Esophagus muscularis mucosa (tissue), 4 donors: Measurements from ENCODE around the gene NPHP4. TPM values are rescaled to one million over a fixed set of nuclear protein-coding genes. Genes with fewer than 3 reads are reported as not detected.

Experiments used
- DNase-seq: peaks from one replicate; pipeline ENCODE4 v3.0.0-alpha.2; 2017; ENCODE audit errors: extremely low spot score
- H3K27ac ChIP-seq, 4 donors: fragments of 200-600 bp; sonication (generic); replicated peaks in 1 of 4; 1 replicate in 3 of 4; 2 replicates in 1 of 4; pipeline ENCODE4 v1.5.1; 2016 to 2019; ENCODE audit warnings: mild to moderate bottlenecking in 1 of 4
- H3K27me3 ChIP-seq, 4 donors: fragments of 200-600 bp; sonication (generic); one replicate each; pipeline versions ENCODE4 v1.5.1 to v1.6.0; 2016 to 2019
- H3K36me3 ChIP-seq, 4 donors: fragments of 200-600 bp; sonication (generic); one replicate each; pipeline ENCODE4 v1.5.1; 2016 to 2019
- H3K4me1 ChIP-seq, 4 donors: fragments of 200-600 bp; sonication (generic); one replicate each; pipeline ENCODE4 v1.5.1; 2016 to 2019
- H3K4me3 ChIP-seq, 4 donors: fragments of 200-600 bp; sonication (generic); 1 replicate in 2 of 4; 2 replicates in 2 of 4; pipeline ENCODE4 v1.5.1; 2016 to 2019; ENCODE audit warnings: mild to moderate bottlenecking in 4 of 4, moderate library complexity in 1 of 4
- H3K9me3 ChIP-seq, 4 donors: fragments of 200-600 bp; sonication (generic); 1 replicate in 3 of 4; 2 replicates in 1 of 4; pipeline ENCODE4 v1.5.1; 2016 to 2019
- EP300 ChIP-seq: sonication (generic); formaldehyde crosslinking; IDR thresholded peaks from one replicate; pipeline ENCODE4 v1.6.1; 2017; ENCODE audit warnings: antibody characterized with exemption
- POLR2A ChIP-seq: fragments of 450-650 bp; IDR thresholded peaks from one replicate; pipeline ENCODE4 v1.6.1; 2017; ENCODE audit warnings: antibody characterized with exemption, moderate library complexity, mild to moderate bottlenecking, low read depth
- POLR2AphosphoS5 ChIP-seq, 2 donors: sonication (generic); formaldehyde crosslinking; IDR thresholded peaks; one replicate each; pipeline ENCODE4 v1.6.1; 2017; ENCODE audit warnings: antibody characterized with exemption in 2 of 2
- WGBS: methylation state at CpG from one replicate; pipeline ENCODE4 v1.1.5; 2018; 5-methylcytosine and 5-hydroxymethylcytosine counted together
- intact Hi-C: fragments of 100-400 bp; cut with DNase I; formaldehyde crosslinking; loops from one replicate; pipeline ENCODE4 v1.15.1; 2023
- total RNA-seq, 4 donors: library from RNA; depleted of rRNA; stranded (reverse); fragments of >200 nt; gene quantifications; one replicate each; pipeline versions ENCODE4 v1.1.0 to v1.2.1, GENCODE V29; 2016
- TF ChIP-seq, protein P1 (sequence below), 3 experiments: fragments of 200-600 bp in 2 of 3; fragments of 450-650 bp in 1 of 3; sonication (generic) in 2 of 3; IDR thresholded peaks; one replicate each; pipeline ENCODE4 v1.5.1; 2017 to 2019; ENCODE audit warnings: antibody characterized with exemption in 3 of 3, mild to moderate bottlenecking in 2 of 3, moderate library complexity in 1 of 3

Gene NPHP4
- total RNA-seq, 4 donors from 2014 or later: 6.5 to 9.1 (median 8.0) TPM

DNA sequence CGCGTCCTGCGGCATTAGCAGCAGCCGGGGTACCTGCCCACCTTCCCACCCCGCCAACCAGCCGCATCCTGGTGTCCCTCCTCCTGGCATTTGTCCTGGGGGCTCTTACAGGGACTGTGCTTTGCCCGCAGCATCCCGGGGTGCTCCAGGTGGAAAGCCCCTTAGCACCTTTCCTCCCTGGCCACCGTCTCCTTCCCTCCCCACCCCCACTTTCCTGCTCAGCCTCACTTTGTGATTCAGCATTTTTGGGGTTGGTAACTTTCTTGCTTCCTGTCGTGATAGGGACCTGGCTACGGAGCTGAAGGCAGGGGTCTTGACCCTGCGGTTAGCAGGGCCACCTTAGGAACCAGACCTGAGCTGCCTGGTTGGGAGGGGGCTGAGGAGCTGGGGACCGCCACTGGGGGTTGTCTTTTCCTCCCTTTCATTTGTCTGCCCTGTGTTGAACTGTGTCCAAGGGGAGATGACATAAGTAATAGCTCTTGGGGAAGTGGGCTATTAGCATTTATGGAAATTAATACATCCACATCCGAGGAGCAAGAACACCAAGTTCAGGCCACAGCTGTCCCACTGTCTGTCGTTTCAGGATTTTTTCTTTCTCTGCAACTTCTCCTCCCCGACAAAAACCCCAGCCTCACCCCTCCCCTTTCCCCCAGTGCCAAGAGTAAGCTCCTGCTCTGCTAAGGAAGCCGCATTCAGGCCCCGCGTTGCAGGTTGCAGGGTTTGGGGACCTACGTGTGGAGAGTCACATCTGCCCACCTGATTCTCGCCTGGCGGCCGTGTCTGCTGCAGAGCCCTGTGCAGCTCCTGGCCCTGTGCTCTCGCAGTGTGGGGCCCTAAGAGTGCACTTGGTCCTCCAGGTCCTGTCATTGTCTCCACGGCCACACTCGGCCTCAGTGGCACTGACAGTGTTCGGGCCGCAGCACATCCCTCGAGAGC lies 1.6 kb upstream of the NPHP4 start:
- Histone ChIP-seq H3K4me3 (peak overlapping the region; percentile 62 to 97 (median 72)), H3K27me3 (no peaks in the 10 kb centered on the region), H3K36me3 (no peaks in the 10 kb centered on the region), H3K4me1 (peaks cover 15 to 43% (median 25%) of the 10 kb centered on the region in 4 donors), H3K27ac (no peak overlapping the region), H3K9me3 (no peaks in the 10 kb centered on the region)
- WGBS: 41% methylated on average over 26 of the region's 29 CpGs
- TF ChIP-seq POLR2A (no peak), EP300 (no peak), POLR2AphosphoS5 (IDR thresholded peaks at IDR 0.05) (no peak)
- TF ChIP-seq, protein P1, sequence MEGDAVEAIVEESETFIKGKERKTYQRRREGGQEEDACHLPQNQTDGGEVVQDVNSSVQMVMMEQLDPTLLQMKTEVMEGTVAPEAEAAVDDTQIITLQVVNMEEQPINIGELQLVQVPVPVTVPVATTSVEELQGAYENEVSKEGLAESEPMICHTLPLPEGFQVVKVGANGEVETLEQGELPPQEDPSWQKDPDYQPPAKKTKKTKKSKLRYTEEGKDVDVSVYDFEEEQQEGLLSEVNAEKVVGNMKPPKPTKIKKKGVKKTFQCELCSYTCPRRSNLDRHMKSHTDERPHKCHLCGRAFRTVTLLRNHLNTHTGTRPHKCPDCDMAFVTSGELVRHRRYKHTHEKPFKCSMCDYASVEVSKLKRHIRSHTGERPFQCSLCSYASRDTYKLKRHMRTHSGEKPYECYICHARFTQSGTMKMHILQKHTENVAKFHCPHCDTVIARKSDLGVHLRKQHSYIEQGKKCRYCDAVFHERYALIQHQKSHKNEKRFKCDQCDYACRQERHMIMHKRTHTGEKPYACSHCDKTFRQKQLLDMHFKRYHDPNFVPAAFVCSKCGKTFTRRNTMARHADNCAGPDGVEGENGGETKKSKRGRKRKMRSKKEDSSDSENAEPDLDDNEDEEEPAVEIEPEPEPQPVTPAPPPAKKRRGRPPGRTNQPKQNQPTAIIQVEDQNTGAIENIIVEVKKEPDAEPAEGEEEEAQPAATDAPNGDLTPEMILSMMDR (IDR thresholded peaks at IDR 0.05): no peak
- DNase-seq: no peak
- intact Hi-C loops: loop anchor here (10.0 kb wide), 1 partner anchor 201 kb away; the partner anchor contains the start of gene RPL22

DNA sequence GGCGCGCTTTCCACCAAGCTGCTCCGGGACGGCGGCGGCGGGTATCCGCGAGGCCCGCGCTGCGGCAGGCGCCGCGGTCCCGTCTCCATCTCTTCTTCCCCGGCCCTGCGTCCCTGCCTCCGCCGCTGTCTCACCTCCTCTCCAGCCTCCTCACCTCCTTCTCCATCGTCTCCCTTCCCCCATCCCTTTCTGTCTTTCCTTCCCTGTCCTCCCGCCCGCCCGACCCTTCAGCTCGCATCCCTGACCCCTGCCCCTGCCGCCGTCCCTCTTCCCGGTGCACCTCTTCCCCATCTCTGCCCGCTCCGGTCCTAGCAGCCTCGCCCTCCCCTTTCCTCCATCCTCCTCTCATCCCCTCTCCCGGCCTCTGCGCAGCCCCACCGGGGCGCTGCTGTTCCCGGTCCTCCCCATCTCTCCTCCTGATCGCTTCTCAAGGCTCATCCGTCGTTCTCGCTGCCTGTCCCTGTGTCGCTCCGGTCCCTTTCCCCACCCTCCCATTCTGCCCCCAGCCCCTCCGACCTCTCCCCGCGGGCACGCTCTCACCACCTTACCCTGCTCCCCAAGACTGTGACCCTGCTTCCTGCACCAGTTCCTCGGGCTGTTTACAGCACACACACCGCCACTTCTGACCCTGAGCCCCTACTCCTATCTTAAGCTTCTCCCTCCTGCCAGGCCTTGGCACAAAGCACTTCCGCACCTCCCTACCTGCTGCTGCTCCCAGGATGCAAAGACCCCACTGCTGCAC lies 760 bp upstream of the NPHP4 start:
- H3K27ac ChIP-seq: peak overlapping the region; percentile 88 to 97 (median 90)

DNA sequence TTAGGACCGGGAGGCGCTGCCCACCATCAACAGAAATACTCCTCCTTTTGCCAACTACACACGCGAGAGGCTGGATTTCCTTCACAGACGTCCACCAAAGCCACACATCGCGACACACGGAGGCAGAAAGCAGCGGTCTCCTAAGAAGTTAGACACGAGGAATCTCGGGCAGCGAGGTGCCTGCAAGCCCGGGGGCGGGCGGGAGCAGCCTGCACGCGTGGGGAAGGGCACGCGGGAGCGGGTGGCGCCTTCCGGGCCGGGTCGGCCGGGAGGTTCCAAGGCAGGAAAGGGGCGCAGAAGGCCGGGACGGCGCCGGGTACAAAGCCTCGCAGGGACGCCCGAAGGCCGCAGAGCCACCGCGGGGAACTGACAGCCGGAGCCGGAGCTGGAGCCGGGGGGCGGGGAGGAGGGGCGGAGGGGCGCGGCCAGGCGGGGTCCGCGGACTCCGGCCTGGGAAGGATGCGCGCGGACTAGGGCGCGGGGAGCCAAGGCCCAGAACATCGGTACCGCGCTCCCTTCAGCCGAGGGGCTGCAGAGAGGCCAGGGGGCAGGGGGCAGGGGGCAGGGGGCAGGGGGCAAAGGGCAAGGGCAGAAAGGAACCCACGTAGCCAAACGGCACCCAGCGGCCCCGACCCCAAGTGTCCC lies 722 bp downstream of the NPHP4 start:
- under 1% methylated on average over 26 of the region's 60 CpGs for WGBS
- peak overlapping the region; percentile 88 to 97 (median 90) for H3K27ac ChIP-seq
- no peaks in the 10 kb centered on the region for H3K9me3 ChIP-seq
- H3K4me1 ChIP-seq: peaks cover 15 to 43% (median 25%) of the 10 kb centered on the region in 4 donors
- no peaks in the 10 kb centered on the region for H3K36me3 ChIP-seq
- no peak for DNase-seq
- H3K27me3 ChIP-seq: no peaks in the 10 kb centered on the region
- intact Hi-C loops: loop anchor here (10.0 kb wide), 1 partner anchor 203 kb away; the partner anchor contains the start of gene RPL22
- peak overlapping the region; percentile 62 to 97 (median 72) for H3K4me3 ChIP-seq
- TF ChIP-seq, protein P1 (IDR thresholded peaks at IDR 0.05): no peak
- no peak for TF ChIP-seq POLR2AphosphoS5 (IDR thresholded peaks at IDR 0.05)
- no peak for TF ChIP-seq EP300
- no peak for TF ChIP-seq POLR2A

More for the DNA sequence above, 760 bp upstream of the NPHP4 start:
- under 1% methylated on average over 49 of the region's 49 CpGs for WGBS
- no peaks in the 10 kb centered on the region for H3K27me3 ChIP-seq
- no peak for TF ChIP-seq EP300
- no peak for TF ChIP-seq POLR2AphosphoS5 (IDR thresholded peaks at IDR 0.05)
- TF ChIP-seq, protein P1 (IDR thresholded peaks at IDR 0.05): no peak
- TF ChIP-seq POLR2A: no peak
- no peaks in the 10 kb centered on the region for H3K9me3 ChIP-seq
- no peak for DNase-seq
- H3K4me1 ChIP-seq: peaks cover 15 to 43% (median 25%) of the 10 kb centered on the region in 4 donors
- H3K36me3 ChIP-seq: no peaks in the 10 kb centered on the region
- H3K4me3 ChIP-seq: peak overlapping the region; percentile 62 to 97 (median 72)
- intact Hi-C loops: loop anchor here (10.0 kb wide), 1 partner anchor 202 kb away; the partner anchor contains the start of gene RPL22

DNA sequence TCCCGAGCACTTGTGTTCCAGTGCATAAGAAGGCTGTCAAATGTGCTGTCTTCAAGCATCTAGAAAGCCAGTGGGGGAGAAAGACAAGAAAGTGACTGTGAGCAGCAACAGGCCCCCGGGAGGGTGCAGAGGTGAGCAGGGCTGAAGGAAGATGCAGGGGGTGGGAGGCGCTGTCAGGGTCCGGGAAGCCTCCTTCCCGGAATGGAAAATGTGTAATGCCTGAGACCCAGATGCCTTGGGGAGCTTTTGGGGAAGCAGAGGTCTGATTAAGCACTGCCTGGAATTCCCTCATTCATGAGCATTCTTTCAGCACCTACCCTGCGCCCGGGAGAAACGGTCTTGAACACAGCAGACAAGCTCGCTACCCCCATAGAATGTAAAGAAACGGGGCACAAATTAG lies 1.3 kb downstream of the NPHP4 start:
- WGBS: 52% methylated on average over 10 of the region's 10 CpGs
- DNase-seq: no peak
- H3K27ac ChIP-seq: peak overlapping the region in 3 of 4 donors; percentile 88 to 97 (median 90)
- intact Hi-C loops: loop anchor here (10.0 kb wide), 1 partner anchor 204 kb away; the partner anchor contains the start of gene RPL22
- no peaks in the 10 kb centered on the region for H3K27me3 ChIP-seq
- TF ChIP-seq POLR2AphosphoS5 (IDR thresholded peaks at IDR 0.05) (no peak), EP300 (no peak), POLR2A (no peak)
- TF ChIP-seq, protein P1 (IDR thresholded peaks at IDR 0.05): no peak
- no peaks in the 10 kb centered on the region for H3K36me3 ChIP-seq
- no peaks in the 10 kb centered on the region for H3K9me3 ChIP-seq
- peak overlapping the region; percentile 62 to 97 (median 72) for H3K4me3 ChIP-seq
- peaks cover 15 to 43% (median 25%) of the 10 kb centered on the region in 4 donors for H3K4me1 ChIP-seq
